GM19240 (cell line): Measurements from ENCODE around the gene PIGS.

Source experiments
- DNase-seq: peaks from one replicate; pipeline ENCODE4 v3.0.0; 2011; ENCODE audit warnings: low spot score; ENCODE audit not compliant: insufficient read length

Gene PIGS

GRCh38 chr17:28551421-28552175 lies 19.7 kb downstream of the PIGS start:
- DNase-seq = no peak

- no peak for DNase-seq
These were observed 20.5 kb downstream of the PIGS start for GRCh38 chr17:28550858-28551257.

GRCh38 chr17:28549236-28550132 lies 21.8 kb downstream of the PIGS start:
- DNase-seq = peak; percentile 59

GRCh38 chr17:28548417-28549130 lies 22.8 kb downstream of the PIGS start:
- DNase-seq = no peak

- DNase-seq = peak; percentile 71
These were observed 23.5 kb downstream of the PIGS start for GRCh38 chr17:28547623-28548416.

- DNase-seq = no peak
These were observed 24.2 kb downstream of the PIGS start for GRCh38 chr17:28547096-28547622.

- no peak for DNase-seq
These were observed 25.4 kb downstream of the PIGS start for GRCh38 chr17:28545787-28546415.

GRCh38 chr17:28545141-28545503 lies 26.2 kb downstream of the PIGS start:
- no peak for DNase-seq

GRCh38 chr17:28544402-28545140 lies 26.8 kb downstream of the PIGS start:
- no peak for DNase-seq

GRCh38 chr17:28541439-28541838 lies 29.9 kb downstream of the PIGS start:
- no peak for DNase-seq

GRCh38 chr17:28540231-28540630 lies 31.1 kb downstream of the PIGS start:
- no peak for DNase-seq

GRCh38 chr17:28538296-28538895 lies 32.9 kb downstream of the PIGS start:
- no peak for DNase-seq

- DNase-seq = no peak
These were observed 34.1 kb downstream of the PIGS start for GRCh38 chr17:28537219-28537610.

GRCh38 chr17:28536532-28537218 lies 34.6 kb downstream of the PIGS start:
- DNase-seq = no peak

GRCh38 chr17:28534740-28535375 lies 36.5 kb downstream of the PIGS start:
- DNase-seq = no peak

GRCh38 chr17:28533091-28533807 lies 38.1 kb downstream of the PIGS start:
- no peak for DNase-seq
